ENCODE results near the gene HPSE2.
"Not testable (repeated sequence)": the region's sequence is repeated elsewhere in the genome, so short reads cannot be mapped to it uniquely, and the experiment has no call there.

Gene HPSE2

DNA sequence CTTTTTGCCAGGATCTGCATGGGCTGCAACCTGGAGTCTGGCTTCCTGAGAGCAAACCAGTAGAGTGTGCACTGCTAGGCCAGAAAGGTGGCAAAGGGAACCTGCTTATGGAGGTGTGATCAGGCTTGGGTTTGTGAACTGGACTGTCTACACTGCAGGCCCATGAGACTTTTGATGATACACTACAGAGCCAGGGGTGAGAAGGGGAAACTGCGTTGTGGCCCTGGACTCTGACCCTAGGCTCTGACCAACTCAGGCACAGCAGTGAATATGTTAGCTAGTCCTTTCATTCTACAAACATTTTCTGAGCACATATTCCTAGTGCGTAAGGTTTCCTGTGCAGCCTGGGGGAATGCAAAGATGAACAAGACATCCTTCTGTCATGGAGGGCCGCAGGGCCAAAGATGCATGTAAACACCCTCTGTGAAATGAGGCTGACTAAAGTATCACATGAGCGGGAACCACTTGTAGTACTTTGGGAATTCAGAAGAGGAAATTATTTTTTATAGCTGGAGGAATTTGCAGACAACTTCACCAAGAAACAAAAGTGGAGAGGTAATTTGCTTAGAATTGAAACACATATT is 725.1 kb downstream of the HPSE2 start:
- DNase-seq (ENCODE audit: insufficient read length) (no peak), FAIRE-seq (no peak)
- TF ChIP-seq POLR2A (IDR thresholded peaks at IDR 0.05; ENCODE audit: low read depth, low read length) (no peak), TAF1 (IDR thresholded peaks at IDR 0.05; ENCODE audit: borderline replicate concordance, low read depth, low read length) (no peak), POLR2AphosphoS5 (IDR thresholded peaks at IDR 0.05; ENCODE audit: low read depth, low read length) (no peak)

DNA sequence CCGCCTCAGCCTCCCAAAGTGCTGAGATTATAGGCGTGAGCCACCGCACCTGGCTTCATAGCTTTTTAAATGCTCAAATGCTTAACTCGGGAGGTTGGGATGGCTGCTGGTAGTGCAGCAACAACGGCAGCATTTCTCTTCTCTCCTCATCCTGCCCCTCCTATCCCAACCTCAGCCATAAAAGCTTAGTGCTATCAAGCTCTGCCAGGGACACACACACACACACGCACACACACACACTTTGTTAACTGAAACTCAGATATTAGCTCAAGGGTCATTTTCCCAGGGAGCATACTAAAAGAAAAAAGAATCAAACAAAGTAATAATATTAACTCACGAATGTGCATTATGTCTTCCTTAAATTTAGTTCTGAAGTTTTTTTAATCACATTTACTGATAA is 725.9 kb downstream of the HPSE2 start:
- DNase-seq (ENCODE audit: insufficient read length) (no peak), FAIRE-seq (no peak)
- no peak for TF ChIP-seq POLR2A (IDR thresholded peaks at IDR 0.05; ENCODE audit: low read depth, low read length)
- no peak for TF ChIP-seq TAF1 (IDR thresholded peaks at IDR 0.05; ENCODE audit: borderline replicate concordance, low read depth, low read length)
- no peak for TF ChIP-seq POLR2AphosphoS5 (IDR thresholded peaks at IDR 0.05; ENCODE audit: low read depth, low read length)

DNA sequence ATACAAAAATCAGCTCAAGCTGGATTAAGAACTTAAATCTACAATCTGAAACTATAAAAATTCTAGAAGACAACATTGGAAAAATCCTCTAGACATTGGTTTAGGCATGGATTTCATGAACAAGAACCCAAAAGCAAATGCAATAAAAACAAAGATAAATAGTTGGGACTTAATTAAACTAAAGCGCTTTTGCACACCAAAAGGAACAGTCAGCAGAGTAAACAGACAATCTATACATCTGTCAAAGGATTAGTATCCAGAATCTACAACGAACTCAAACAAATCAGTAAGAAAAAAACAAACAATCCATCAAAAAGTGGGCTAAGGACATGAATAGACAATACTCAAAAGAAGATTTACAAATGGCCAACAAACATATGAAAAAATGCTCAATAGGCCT is 733.1 kb downstream of the HPSE2 start:
- not testable (repeated sequence) for FAIRE-seq; DNase-seq (ENCODE audit: insufficient read length)

DNA sequence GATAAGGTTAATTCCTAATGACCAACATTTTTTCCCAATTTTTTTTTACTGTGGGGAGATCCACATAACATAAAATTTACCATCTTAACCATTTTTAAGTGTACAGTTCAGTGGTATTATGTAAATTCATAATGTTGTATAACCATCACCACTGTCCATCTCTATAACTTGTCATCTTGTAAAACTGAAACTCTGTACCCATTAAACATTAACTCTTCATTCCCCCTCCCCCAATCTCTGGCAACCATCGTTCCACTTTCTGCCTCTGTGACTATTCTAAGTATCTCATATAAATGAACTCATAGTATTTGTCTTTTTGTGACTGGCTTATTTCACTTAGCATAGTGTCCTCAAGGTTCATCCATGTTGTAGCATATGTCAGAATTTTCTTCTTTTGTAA is 742.9 kb downstream of the HPSE2 start:
- FAIRE-seq (no peak), DNase-seq (ENCODE audit: insufficient read length) (no peak)
- no peak for TF ChIP-seq POLR2AphosphoS5 (IDR thresholded peaks at IDR 0.05; ENCODE audit: low read depth, low read length)
- TF ChIP-seq POLR2A (IDR thresholded peaks at IDR 0.05; ENCODE audit: low read depth, low read length): no peak
- no peak for TF ChIP-seq TAF1 (IDR thresholded peaks at IDR 0.05; ENCODE audit: borderline replicate concordance, low read depth, low read length)

DNA sequence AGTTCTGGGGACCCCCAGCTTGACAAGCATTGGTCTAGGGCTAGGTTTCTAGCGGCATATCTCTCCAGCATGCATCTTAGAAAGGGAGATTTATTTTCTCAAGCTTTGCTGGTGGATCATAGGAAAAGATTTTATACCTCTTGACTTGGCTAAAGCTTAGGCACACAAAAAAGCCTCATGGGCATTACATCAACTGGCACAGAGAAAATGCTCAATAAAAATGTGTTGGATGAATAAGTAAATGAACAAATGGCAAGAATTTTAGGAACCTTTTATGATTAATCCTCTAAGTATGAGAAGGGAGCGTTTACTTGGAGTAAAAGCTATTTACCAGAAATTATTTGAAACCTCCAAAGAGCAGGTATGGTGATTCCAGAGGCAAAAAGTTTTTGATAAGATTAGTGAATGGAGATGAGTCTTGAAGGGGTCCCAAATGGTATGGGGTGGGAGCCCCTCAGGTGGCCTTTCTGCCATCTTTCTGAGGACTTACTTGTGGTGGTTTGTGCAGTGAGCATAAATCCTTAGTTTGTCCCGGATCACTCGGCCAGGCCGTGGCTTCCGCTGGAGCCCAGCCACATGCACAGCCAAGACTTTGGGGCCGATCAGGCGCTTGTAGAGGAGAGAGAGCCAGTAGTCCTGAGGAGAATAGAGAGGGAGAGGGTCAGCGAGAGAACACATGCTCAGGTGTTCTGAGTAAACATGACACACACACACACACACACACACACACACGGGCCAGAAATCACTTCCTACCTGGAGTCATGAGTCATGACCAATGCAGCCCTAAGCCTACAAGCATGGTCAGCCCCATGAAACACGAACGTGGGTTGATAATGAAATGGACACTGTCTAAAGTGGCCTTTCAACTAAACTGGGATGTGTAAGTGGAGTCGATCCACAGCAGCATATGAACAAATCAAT is 745.8 kb downstream of the HPSE2 start:
- FAIRE-seq (no peak), DNase-seq (ENCODE audit: insufficient read length) (no peak)
- TF ChIP-seq POLR2A (IDR thresholded peaks at IDR 0.05; ENCODE audit: low read depth, low read length) (no peak), TAF1 (IDR thresholded peaks at IDR 0.05; ENCODE audit: borderline replicate concordance, low read depth, low read length) (no peak), POLR2AphosphoS5 (IDR thresholded peaks at IDR 0.05; ENCODE audit: low read depth, low read length) (no peak)

DNA sequence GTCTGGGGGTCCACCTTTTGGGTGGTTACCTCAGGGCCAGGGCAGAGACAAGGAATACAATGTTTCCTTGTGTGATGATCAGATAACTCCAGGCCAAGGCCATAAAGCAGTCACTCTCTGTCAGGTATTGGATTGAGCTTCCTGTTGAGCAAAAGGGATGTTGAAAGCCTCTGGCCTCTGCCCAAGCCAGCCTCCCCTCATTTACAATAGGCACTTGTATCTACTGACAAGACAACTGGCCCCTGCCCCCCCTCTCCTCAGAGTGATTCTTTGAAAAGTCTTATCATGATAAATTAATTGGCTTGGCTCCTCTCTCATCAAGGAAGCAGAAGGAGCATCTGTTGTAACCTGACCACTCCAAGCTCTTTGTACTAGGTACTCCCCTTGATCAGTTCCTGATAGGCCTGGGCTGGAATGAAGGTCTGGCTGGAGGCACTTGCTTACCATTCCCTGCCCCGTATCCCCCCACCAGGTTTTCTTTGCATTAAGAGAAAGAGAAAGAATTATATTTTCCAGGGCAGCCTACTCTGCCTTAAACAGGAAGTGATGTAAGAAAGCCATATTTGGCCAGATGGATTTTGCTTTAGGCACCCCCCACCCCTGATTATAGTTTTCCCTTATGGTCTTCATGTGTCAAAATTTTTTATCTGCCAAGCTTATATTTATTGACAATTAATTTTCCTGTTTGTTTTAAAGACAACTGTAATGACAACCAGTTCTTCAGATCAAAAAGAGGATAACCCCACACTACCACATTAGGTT is 746.8 kb downstream of the HPSE2 start:
- DNase-seq (ENCODE audit: insufficient read length): no peak
- TF ChIP-seq POLR2A (IDR thresholded peaks at IDR 0.05; ENCODE audit: low read depth, low read length): no peak
- no peak for TF ChIP-seq POLR2AphosphoS5 (IDR thresholded peaks at IDR 0.05; ENCODE audit: low read depth, low read length)
- no peak for TF ChIP-seq TAF1 (IDR thresholded peaks at IDR 0.05; ENCODE audit: borderline replicate concordance, low read depth, low read length)
- no peak for FAIRE-seq

DNA sequence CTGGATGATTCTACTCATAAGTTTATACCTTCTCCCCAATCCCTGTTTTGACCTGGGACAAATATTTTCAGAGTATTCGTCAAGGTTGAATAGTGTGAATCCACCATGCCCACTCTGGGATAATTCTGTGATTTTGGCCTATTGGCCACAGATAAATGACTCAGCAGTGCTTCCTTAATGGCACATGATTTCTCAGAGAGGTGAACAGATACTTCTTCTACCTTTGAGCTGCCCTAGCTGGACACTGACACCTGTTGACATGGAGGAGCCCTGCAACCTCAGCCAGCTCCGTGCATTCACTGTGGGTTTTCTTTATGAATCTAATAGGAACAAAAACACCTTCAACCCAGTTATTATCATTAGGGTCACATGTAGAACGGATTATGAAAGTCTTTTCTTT is 748.0 kb downstream of the HPSE2 start:
- FAIRE-seq: no peak

DNA sequence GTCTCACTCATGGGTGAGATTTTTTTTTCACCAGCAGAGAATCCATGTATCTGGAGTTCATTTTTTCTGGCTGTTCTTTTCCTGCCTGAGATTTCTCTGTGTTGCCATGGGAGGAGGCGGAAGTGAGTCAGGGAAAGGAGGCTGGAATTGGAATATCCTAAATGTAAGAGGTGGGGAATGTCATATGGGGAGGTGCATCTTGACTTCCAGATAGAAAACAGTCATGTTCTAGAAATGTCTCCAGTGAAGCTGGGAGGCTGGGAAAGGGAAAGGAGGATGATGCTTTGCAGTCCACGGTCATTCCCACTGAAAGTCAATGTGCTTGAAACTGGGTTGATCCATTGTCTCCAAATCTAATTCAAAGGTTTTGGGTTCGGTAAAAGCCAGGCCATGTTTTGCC is 749.2 kb downstream of the HPSE2 start:
- FAIRE-seq (no peak), DNase-seq (ENCODE audit: insufficient read length) (no peak)
- TF ChIP-seq POLR2AphosphoS5 (IDR thresholded peaks at IDR 0.05; ENCODE audit: low read depth, low read length): no peak

More for the DNA sequence above, 748.0 kb downstream of the HPSE2 start:
- no peak for DNase-seq (ENCODE audit: insufficient read length)
- TF ChIP-seq POLR2A (IDR thresholded peaks at IDR 0.05; ENCODE audit: low read depth, low read length): no peak
- TF ChIP-seq TAF1 (IDR thresholded peaks at IDR 0.05; ENCODE audit: borderline replicate concordance, low read depth, low read length): no peak
- TF ChIP-seq POLR2AphosphoS5 (IDR thresholded peaks at IDR 0.05; ENCODE audit: low read depth, low read length): no peak

DNA sequence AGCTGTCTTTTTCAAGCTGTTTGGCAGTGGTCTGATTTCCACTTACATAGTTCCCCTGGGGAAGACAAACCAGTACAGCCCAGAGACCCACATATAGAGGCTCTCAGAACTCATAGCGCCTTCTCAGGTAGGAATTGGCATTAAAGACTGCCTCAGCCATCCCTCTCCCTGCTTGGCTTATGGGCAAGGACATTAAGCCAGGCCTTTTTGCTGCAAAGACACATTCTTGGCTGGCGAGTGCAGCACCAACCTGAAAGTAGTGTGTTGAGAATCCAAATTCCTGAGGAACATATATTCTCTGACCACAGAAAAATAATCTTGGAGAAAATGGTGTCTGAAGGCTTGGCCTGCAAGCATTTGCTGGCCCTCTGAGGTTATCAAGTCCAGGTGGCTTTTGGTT is 749.7 kb downstream of the HPSE2 start:
- no peak for TF ChIP-seq TAF1 (IDR thresholded peaks at IDR 0.05; ENCODE audit: borderline replicate concordance, low read depth, low read length)
- no peak for TF ChIP-seq POLR2A (IDR thresholded peaks at IDR 0.05; ENCODE audit: low read depth, low read length)
- no peak for TF ChIP-seq POLR2AphosphoS5 (IDR thresholded peaks at IDR 0.05; ENCODE audit: low read depth, low read length)
- FAIRE-seq: no peak
- DNase-seq (ENCODE audit: insufficient read length): no peak

DNA sequence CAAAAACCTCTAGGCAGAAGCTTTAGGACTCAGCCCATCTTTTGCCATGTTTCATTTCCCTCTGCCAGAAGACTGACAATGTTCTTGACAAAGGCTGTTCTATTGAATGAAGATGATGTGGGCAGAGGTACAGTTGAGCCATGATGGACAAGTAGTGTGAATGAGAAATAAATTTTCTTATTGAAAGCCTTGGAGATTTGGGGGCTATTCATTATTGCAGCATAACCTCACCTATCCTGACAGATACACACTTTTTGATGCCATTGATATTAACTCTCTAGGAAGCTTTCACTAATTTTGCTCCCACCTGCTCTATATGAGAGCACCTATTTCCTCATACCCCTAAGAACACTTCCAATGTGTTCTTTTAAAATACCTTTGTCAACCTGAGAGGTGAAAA is 752.0 kb downstream of the HPSE2 start:
- FAIRE-seq: no peak
- DNase-seq (ENCODE audit: insufficient read length): no peak
- no peak for TF ChIP-seq POLR2A (IDR thresholded peaks at IDR 0.05; ENCODE audit: low read depth, low read length)

DNA sequence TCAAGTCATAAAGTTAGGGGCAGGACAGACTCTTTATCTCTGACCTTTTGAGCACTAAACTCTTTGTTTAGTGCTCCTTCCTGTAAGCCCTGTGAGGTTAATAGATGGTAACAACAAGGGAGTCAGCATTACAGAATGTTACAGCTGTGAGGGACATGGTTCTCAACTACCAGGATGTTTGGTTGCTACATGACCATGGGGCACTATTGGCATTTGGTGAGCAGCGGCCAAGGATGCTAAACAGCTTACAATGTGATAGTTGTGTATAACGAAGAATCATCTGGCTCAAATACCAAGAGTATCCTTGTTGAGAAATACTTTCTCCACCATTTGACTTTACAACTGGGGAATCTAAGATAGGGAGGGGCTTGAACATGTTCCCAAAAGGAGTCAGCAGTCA is 753.6 kb downstream of the HPSE2 start:
- DNase-seq (ENCODE audit: insufficient read length) (no peak), FAIRE-seq (no peak)
- TF ChIP-seq POLR2AphosphoS5 (IDR thresholded peaks at IDR 0.05; ENCODE audit: low read depth, low read length) (no peak), POLR2A (IDR thresholded peaks at IDR 0.05; ENCODE audit: low read depth, low read length) (no peak), TAF1 (IDR thresholded peaks at IDR 0.05; ENCODE audit: borderline replicate concordance, low read depth, low read length) (no peak)

DNA sequence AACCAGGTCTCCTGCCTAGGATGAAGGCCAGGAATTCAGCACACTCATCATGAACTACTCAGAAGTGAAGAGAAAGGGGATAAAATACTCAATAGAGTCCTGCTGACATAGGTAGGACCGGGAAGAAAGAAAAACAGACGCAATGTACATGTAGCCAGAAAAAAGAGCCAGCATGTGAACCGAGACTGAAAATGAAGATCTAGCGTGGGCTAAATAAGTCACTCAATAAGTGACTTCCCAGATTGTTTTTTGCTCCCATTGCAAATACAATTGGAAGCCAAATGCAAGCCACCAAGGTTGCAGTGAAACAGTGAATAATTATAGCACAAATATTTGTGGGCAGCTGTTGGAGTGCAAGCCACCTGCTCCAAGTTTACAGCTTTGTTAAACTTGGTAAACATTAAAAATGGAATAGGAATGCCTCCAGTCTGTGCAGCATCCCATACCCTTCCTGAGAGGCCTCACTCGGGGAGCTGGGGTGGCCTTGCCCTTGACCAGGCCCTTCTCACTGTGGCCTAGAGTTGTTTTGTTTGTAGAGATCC is 754.2 kb downstream of the HPSE2 start:
- DNase-seq (ENCODE audit: insufficient read length) (no peak), FAIRE-seq (no peak)
- no peak for TF ChIP-seq TAF1 (IDR thresholded peaks at IDR 0.05; ENCODE audit: borderline replicate concordance, low read depth, low read length)
- no peak for TF ChIP-seq POLR2A (IDR thresholded peaks at IDR 0.05; ENCODE audit: low read depth, low read length)
- no peak for TF ChIP-seq POLR2AphosphoS5 (IDR thresholded peaks at IDR 0.05; ENCODE audit: low read depth, low read length)
